HG02970 (cell line): ENCODE results near the gene KRT40.

ENCODE experiments used
- ATAC-seq: cut with Tn5 transposase; IDR thresholded peaks from one replicate; pipeline ENCODE4 v1.9.1; 2021; ENCODE audit warnings: mild to moderate bottlenecking, moderate library complexity, moderate number of reproducible peaks; ENCODE audit not compliant: unreplicated experiment, low FRiP score

Gene KRT40

GRCh38 chr17:40984226-40984625 is at the start of gene KRT40:
TSS of gene KRT40 (minus strand) at chr17:40984326. CDS start at chr17:40984273, 53 bp downstream.
- no peak for ATAC-seq

- no peak for ATAC-seq
These were observed 45.6 kb upstream of the KRT40 start, which contains the start of gene KRTAP1-4 for GRCh38 chr17:41029633-41030245. TSS of gene KRTAP1-4 (minus strand) at chr17:41030195. CDS start at chr17:41030078, 117 bp downstream.

DNA sequence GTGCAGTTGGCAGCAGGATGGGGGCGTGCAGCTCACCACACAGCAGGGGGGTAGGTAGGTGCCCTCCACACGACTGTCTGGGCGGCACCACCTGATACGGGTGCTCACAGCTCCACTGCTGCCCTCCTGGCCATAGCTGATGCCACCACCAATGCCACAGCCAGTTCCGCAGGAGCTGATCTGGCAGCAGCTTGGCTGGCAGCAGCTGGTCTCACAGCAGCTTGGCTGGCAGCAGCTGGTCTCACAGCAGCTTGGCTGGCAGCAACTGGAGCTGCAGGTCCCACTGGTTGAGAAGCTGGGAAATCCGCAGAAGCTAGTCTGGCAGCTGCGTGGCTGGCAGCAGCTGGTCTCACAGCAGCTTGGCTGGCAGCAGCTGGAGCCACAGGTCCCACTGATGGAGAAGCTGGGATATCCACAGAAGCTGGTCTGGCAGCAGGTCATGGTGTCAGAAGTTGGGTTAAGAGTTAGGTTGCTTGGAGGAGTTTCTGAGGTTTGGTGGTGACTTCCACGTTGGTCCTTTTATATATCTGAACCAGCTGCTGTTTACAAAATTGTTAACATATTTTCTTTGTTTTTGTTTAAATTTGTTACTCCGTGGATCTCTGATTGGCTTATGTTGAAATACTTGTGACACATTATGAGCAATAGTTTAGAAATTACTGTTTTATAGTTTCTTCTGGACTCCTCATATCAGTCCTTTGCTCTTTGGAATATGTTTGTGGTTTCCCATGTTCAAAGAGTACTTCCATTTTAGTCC is 42.8 kb upstream of the KRT40 start, which contains the start of gene KRTAP1-5:
Gene KRTAP1-5, minus strand, starts transcription at position 494 of the 757 bp plus-strand sequence. Its CDS starts 53 bp downstream, at position 441.
- ATAC-seq, result no peak

DNA sequence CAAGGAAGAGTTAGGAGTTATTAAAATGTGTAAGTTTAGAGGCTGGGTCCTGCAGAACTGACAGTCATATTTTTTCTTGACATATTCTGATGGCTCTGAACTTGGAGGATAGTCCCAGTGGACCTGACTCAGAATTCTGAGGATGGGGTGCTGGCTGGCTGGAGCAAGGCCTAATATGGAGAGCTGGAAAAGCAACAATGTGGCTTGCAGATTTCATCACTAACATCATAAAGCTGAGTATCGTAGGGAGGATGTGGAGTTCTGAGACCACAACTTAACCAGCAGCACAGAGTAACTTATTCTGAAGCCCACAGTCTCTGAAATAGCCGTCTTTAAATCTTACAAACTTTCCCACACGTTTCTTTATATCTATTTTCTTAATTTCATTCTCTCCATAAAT is 40.6 kb upstream of the KRT40 start:
- no peak for ATAC-seq

GRCh38 chr17:41020336-41020735 is 36.2 kb upstream of the KRT40 start:
- no peak for ATAC-seq

GRCh38 chr17:41019415-41019814 is 35.3 kb upstream of the KRT40 start:
- no peak for ATAC-seq

DNA sequence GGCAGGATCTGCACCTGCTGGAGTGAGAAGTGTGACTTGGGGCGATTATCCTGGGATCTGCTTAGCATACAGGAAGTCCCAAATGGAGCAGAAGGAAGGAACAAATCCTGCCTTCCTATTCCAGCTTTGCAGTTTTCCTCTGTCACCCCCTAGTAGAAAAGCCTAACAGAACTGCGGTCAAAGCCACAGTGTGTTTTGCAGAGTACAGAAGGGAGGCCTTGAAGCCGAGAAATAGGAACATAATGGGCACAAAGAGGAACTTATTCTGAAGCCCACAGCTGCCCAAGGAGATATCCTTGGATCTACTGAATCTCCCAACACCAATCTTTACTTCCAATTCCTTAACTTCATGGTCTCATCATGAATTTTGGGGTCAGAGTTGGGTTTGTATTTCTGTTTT is 34.4 kb upstream of the KRT40 start:
- ATAC-seq, result no peak

- ATAC-seq, result no peak
These were observed 32.6 kb upstream of the KRT40 start for GRCh38 chr17:41016578-41017215.

DNA sequence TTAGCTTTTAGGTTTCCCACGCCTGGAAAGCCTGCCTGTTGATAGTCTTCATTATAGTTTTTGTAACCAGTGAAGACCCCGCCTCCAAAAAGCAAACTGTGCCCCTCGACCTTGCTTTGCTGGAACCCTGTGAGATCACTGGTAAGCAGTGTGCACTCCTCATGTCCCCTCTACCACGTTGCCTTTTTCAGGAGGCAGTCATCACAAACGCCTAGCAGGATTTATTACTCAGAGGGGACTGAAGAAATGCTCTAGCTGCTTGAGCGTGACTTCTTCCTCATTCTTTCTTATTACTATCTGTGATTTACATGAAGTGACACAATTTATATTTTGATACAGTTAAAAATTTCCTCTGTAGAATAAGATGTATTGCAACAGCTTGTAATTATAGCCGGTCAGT is 31.3 kb upstream of the KRT40 start:
- ATAC-seq, result no peak

DNA sequence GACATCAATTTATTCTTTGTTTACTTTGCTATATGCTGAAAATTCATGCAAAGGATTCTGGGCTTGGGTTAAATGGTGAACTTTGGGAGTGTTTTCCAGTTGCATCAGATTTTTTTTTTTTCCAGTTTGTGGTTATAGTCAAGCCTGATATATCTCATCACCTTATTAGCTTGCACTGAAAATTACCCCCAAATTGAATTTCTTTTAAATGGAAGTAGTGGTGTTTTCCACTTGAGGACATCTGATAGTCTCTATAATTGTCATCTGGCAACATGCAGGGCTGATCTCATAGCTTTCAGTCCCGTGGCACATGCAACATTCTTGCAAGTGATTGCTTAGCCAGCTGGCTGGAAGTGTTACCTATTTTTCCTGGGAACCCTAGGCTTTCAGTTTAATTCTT is 29.5 kb upstream of the KRT40 start:
- ATAC-seq, result no peak

GRCh38 chr17:41013181-41013580 is 29.1 kb upstream of the KRT40 start:
- ATAC-seq, result no peak

GRCh38 chr17:41012326-41013120 is 28.4 kb upstream of the KRT40 start:
- no peak for ATAC-seq

DNA sequence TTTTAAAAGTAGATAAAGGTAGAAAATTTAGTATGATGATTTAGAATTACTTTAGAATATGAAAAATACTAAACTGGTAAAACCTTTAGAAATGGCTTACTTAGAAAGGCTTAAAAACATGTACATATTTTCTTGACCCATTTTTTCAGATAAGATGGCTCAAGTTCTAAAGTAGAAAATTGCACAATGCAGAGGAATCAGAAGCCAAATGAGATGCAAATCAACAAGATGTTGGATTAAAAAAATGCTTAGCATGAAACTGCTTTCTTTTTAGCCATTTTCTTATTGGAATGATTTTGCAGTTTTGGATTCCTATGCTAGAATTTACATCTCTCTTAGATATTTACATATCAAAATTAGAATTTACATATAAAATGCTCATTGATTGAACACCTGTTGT is 26.3 kb upstream of the KRT40 start:
- no peak for ATAC-seq

GRCh38 chr17:41009936-41010335 is 25.8 kb upstream of the KRT40 start:
- no peak for ATAC-seq

GRCh38 chr17:41009301-41009760 is 25.2 kb upstream of the KRT40 start:
- ATAC-seq, result no peak

DNA sequence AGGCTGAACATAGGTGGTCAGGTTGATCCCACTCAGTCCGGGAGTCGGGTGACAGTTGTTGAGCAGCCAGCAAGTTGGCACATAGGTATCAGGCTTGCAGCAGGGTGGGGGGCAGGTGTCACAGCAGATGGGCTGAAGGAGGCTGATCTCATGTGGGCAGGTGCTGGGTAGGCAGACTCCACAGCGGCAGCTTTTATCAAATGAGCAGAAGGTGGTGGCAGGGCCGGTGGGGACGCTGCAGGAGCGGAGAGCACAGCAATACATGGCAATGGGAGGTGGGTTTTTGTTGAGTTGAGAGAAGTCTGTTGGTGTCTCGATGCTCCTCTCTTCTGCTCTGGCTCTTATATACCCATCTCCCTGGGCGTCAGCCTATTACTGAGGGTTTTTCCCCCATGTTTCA is 24.7 kb upstream of the KRT40 start, which contains the start of gene KRTAP3-1:
Gene KRTAP3-1, minus strand, starts transcription at position 318 of the 400 bp plus-strand sequence. Its CDS starts 54 bp downstream, at position 264.
- no peak for ATAC-seq

DNA sequence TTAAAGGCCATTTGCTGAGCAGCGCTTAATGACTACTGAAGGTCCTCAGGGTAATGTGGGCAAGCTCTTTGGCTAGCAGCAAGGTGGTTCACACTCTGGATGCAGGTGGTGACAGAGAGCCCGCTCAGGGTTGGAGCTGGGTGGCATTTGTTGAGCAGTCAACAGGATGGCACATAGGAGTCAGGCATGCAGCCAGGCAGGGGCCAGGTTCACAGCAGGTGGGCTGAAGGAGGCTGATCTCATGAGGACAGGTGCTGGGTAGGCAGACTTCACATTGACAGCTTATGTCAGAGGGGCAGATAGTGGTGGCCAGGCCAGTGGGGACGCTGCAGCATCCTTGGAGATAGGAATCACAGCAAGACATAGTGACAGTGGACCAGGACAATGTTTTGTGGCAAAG is 20.3 kb upstream of the KRT40 start:
- ATAC-seq, result no peak

DNA sequence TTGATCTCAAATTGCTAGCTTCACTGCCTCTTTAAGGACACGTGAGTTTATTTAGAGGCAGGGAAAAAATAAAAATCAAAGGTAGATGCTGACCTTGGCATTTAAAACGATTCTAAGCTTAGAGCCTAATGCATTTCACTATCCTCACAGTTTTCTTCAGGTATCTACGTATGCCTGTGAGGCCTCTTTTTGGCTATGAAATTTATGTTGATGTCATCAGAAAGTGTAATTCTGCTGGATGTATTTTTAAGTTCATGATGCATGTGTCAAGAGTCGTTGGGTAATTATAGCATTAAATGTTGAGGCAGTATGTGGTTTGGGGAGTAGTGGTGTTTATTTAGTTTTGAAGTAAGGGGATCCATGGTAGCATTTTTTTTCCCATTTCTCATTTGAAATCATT is 19.8 kb upstream of the KRT40 start:
- no peak for ATAC-seq

GRCh38 chr17:41002814-41003213 is 18.7 kb upstream of the KRT40 start:
- ATAC-seq, result no peak

DNA sequence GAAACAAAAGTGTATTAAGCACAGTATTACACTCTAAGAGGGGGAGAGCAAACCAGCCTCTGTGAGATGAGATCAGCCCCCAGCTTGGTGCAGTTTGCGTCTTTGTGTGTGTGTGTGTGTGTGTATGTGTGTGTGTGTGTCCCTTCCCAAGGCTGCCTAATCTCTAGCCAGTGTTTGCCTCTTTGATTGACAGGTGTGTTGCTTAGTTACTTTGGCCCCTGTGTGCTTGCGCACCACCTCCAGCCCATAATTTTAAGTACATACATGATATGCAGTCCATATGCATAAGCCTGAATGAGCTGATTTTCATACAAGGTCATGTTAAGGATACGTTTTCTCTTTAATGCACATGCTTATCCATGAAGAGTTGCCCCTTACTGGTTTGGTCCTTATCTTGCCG is 17.7 kb upstream of the KRT40 start:
- ATAC-seq, result no peak
